Gastrocnemius medialis (tissue), 4 donors: Measurements from ENCODE around the gene MAPKAP1. TPM values are rescaled to one million over a fixed set of nuclear protein-coding genes. Genes with fewer than 3 reads are reported as not detected.

ENCODE experiments used
- ATAC-seq, 2 donors: fragments of 150-250 bp; one replicate each; pipeline ENCODE4 v1.9.1; 2016
- DNase-seq, 2 donors: peaks; one replicate each; pipeline ENCODE4 v3.0.0-alpha.2; 2019
- H3K27ac ChIP-seq, 4 donors: fragments of 200-600 bp; sonication (generic); 1 replicate in 1 of 4; 2 replicates in 3 of 4; pipeline ENCODE4 v1.5.1; 2016 to 2018; ENCODE audit warnings: mild to moderate bottlenecking in 2 of 4, moderate library complexity in 1 of 4
- H3K27me3 ChIP-seq, 3 donors: fragments of 200-600 bp; sonication (generic) in 2 of 3; 1 replicate in 1 of 3; 2 replicates in 2 of 3; pipeline versions ENCODE4 v1.5.1 to v1.6.0; 2016 to 2019; ENCODE audit warnings: mild to moderate bottlenecking in 1 of 3, moderate library complexity in 1 of 3
- H3K36me3 ChIP-seq, 2 donors: fragments of 200-600 bp; sonication (generic) in 1 of 2; one replicate each; pipeline ENCODE4 v1.5.1; 2017 to 2018
- H3K4me1 ChIP-seq, 2 donors: fragments of 200-600 bp; sonication (generic) in 1 of 2; one replicate each; pipeline ENCODE4 v1.5.1; 2016 to 2017; ENCODE audit warnings: mild to moderate bottlenecking in 2 of 2
- H3K4me3 ChIP-seq, 4 donors: fragments of 200-600 bp; sonication (generic) in 3 of 4; 1 replicate in 1 of 4; 2 replicates in 3 of 4; pipeline ENCODE4 v1.5.1; 2016 to 2019; ENCODE audit warnings: mild to moderate bottlenecking in 2 of 4
- H3K9me3 ChIP-seq, 3 donors: fragments of 200-600 bp; sonication (generic) in 2 of 3; 1 replicate in 1 of 3; 2 replicates in 2 of 3; pipeline ENCODE4 v1.5.1; 2016 to 2019
- POLR2A ChIP-seq, 2 donors: fragments of 450-650 bp; IDR thresholded peaks; one replicate each; pipeline ENCODE4 v1.6.1; 2017; ENCODE audit warnings: antibody characterized with exemption in 2 of 2, mild to moderate bottlenecking in 2 of 2, moderate library complexity in 2 of 2
- in situ Hi-C, 4 donors: fragments of 200-750 bp; cut with MboI; loops; one replicate each; pipeline versions ENCODE4 v1.15.0 to v1.8.0; 2017; ENCODE audit warnings: low sequenced_read_pairs in 4 of 4
- intact Hi-C: fragments of 100-400 bp; cut with DNase I; formaldehyde crosslinking; loops from one replicate; pipeline ENCODE4 v1.15.1; 2023; ENCODE audit warnings: low total_unique reads
- total RNA-seq, 4 donors: library from RNA; depleted of rRNA; stranded (reverse); fragments of >200 nt; gene quantifications; one replicate each; pipeline versions ENCODE4 v1.1.0 to v1.2.3, GENCODE V29; 2016
- TF ChIP-seq, protein P1 (sequence below), 5 experiments: fragments of 450-650 bp in 3 of 5; fragments of 200-600 bp in 2 of 5; sonication (generic) in 2 of 5; IDR thresholded peaks in 4 of 5; conservative IDR thresholded peaks in 1 of 5; 1 replicate in 4 of 5; 2 replicates in 1 of 5; pipeline ENCODE4 v1.5.1; 2016 to 2019; ENCODE audit warnings: antibody characterized with exemption in 5 of 5, mild to moderate bottlenecking in 3 of 5, moderate library complexity in 3 of 5

The MAPKAP1 gene
- total RNA-seq, 4 donors from 2014 or later: 58.2 to 123 (median 104) TPM

DNA sequence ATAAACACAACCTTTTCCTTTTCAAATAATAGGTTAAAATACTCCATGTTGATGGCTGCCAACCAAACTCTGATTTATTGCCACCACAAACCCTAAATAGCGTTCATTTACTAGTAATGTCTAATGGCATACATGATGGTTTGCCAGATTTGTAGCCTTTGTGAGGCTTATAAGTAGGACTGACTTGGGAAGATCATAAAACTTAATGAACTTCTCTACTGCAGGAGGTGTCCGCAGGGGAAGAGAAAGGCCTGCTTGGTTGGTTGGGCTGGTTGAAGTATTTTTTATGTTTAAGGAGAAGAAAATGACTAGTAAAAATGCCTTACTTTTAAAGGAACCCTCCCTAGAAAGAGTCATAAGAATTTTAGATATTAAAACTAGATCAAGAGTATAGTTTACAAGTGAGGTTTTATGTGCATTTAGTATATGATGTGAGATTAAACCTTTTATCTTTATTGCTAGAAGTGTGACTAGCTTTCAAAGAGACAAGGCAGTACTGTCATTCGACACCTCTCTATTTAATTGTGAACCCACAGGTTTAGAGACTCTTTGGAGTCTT is 45.1 kb upstream of the MAPKAP1 start:
- in situ Hi-C loops: no loop called here
- DNase-seq (no peak), ATAC-seq (no peak)
- no peaks in the 10 kb centered on the region for H3K9me3 ChIP-seq
- H3K27ac ChIP-seq: no peak overlapping the region
- peaks cover 3 to 8% of the 10 kb centered on the region in 2 donors for H3K4me1 ChIP-seq
- no peak overlapping the region for H3K4me3 ChIP-seq
- H3K27me3 ChIP-seq: peaks cover 14 to 46% (median 33%) of the 10 kb centered on the region in 3 donors
- TF ChIP-seq POLR2A (IDR thresholded peaks at IDR 0.05): no peak
- TF ChIP-seq, protein P1, sequence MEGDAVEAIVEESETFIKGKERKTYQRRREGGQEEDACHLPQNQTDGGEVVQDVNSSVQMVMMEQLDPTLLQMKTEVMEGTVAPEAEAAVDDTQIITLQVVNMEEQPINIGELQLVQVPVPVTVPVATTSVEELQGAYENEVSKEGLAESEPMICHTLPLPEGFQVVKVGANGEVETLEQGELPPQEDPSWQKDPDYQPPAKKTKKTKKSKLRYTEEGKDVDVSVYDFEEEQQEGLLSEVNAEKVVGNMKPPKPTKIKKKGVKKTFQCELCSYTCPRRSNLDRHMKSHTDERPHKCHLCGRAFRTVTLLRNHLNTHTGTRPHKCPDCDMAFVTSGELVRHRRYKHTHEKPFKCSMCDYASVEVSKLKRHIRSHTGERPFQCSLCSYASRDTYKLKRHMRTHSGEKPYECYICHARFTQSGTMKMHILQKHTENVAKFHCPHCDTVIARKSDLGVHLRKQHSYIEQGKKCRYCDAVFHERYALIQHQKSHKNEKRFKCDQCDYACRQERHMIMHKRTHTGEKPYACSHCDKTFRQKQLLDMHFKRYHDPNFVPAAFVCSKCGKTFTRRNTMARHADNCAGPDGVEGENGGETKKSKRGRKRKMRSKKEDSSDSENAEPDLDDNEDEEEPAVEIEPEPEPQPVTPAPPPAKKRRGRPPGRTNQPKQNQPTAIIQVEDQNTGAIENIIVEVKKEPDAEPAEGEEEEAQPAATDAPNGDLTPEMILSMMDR (IDR thresholded peaks at IDR 0.05 in 4 of 5, conservative IDR thresholded peaks at IDR 0.05 in 1 of 5): no peak
- intact Hi-C loops: no loop called here
- H3K36me3 ChIP-seq: no peaks in the 10 kb centered on the region

DNA sequence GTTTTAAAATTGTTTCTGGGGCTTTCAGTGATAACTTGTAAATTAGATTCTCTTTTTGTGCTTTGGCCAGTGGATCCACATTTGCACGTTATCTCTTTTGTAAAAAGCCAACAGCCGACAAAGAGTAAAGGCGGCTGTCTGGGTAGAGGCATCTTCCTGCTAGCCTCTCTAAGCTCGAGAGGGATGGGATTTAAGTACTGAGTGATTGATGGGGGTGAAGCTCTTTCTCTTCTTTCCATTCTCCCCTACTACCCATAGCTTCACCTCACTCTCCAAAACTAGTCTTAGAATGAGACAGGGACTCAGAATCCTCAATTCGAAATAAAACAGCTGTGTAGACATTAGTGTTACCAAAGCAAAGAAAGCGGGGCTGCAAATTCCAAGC is 43.6 kb upstream of the MAPKAP1 start:
- no peak overlapping the region for H3K4me3 ChIP-seq
- H3K4me1 ChIP-seq: peaks cover 3 to 12% of the 10 kb centered on the region in 2 donors
- intact Hi-C loops (no loop called here), in situ Hi-C loops (no loop called here)
- DNase-seq (no peak), ATAC-seq (no peak)
- no peak overlapping the region for H3K27ac ChIP-seq
- no peak for TF ChIP-seq POLR2A (IDR thresholded peaks at IDR 0.05)
- H3K9me3 ChIP-seq: no peaks in the 10 kb centered on the region
- H3K27me3 ChIP-seq: peaks cover 14 to 46% (median 33%) of the 10 kb centered on the region in 3 donors
- no peaks in the 10 kb centered on the region for H3K36me3 ChIP-seq

DNA sequence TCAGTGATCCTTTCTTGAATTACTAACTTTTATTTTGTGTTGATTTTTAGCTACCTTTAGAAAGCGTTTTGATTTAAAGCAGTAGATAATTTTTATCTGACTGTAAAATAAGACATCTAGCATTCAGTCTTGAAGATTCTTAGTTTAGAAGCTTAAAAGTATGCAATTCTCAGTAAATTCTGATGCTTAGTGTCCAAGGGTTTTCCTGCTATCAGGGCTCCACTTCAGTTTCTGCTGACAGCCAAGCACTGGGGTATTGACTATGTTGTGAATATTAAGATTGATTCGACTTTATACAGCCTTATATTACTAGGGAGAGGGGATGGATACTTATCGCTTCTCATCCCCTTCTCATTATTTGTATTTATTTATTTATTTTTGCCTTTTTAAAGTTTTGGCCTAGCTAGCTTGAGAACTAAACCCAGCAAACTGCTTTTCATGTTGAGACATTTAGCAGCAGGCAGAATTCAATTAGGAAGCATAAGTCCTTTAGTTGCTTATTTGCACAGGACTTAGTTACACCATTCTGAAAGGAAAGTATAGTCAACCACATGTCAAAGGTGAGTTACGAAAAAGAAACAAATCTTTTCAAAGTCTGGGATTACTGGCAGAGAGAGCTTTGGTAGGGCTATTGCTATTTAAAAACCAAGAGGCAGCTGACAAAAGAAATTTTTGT is 43.1 kb upstream of the MAPKAP1 start:
- no peaks in the 10 kb centered on the region for H3K9me3 ChIP-seq
- intact Hi-C loops (no loop called here), in situ Hi-C loops (no loop called here)
- H3K4me1 ChIP-seq: peaks cover 3 to 15% of the 10 kb centered on the region in 2 donors
- no peaks in the 10 kb centered on the region for H3K36me3 ChIP-seq
- no peak for TF ChIP-seq POLR2A (IDR thresholded peaks at IDR 0.05)
- TF ChIP-seq, protein P1 (IDR thresholded peaks at IDR 0.05 in 4 of 5, conservative IDR thresholded peaks at IDR 0.05 in 1 of 5): no peak
- H3K27ac ChIP-seq: no peak overlapping the region
- DNase-seq: no peak
- H3K27me3 ChIP-seq: peaks cover 14 to 46% (median 33%) of the 10 kb centered on the region in 3 donors
- no peak for ATAC-seq
- no peak overlapping the region for H3K4me3 ChIP-seq

DNA sequence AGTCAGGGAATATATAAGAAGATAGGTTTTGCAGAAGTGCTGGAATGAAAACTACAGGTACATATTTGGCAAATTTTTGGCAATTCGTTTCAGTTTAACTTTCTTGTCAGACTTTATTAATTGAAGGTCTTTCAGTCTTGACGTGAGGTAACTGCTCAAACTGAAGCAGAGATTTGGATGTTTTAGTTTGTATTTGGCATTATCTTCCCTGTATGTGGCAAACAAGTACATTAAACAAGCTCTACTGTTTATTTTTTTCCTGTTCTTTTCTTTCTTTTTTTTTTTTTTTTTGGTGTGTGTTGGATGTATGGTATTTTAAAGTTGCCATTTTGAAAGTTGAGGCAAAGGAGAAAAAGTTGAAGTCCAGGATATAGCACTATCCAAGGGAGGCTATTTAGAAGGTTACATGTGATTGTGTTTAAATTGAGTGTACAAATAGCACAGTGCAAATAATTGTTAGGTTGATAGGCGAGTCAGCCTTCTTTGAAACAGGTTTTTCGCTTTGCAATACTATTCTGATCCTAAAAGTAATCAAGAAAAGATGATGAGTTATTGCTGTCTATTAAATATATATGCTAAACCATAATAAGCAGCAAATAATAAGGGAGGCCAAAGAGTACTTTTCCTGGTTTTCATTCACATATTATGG is 42.4 kb upstream of the MAPKAP1 start:
- H3K36me3 ChIP-seq: no peaks in the 10 kb centered on the region
- no peaks in the 10 kb centered on the region for H3K9me3 ChIP-seq
- H3K4me1 ChIP-seq: peaks cover 3 to 15% of the 10 kb centered on the region in 2 donors
- ATAC-seq: no peak
- no peak for DNase-seq
- intact Hi-C loops: no loop called here
- no peak overlapping the region for H3K27ac ChIP-seq
- H3K27me3 ChIP-seq: peaks cover 14 to 46% (median 33%) of the 10 kb centered on the region in 3 donors
- TF ChIP-seq, protein P1 (IDR thresholded peaks at IDR 0.05 in 4 of 5, conservative IDR thresholded peaks at IDR 0.05 in 1 of 5): no peak
- TF ChIP-seq POLR2A (IDR thresholded peaks at IDR 0.05): no peak
- no peak overlapping the region for H3K4me3 ChIP-seq
- in situ Hi-C loops: no loop called here

DNA sequence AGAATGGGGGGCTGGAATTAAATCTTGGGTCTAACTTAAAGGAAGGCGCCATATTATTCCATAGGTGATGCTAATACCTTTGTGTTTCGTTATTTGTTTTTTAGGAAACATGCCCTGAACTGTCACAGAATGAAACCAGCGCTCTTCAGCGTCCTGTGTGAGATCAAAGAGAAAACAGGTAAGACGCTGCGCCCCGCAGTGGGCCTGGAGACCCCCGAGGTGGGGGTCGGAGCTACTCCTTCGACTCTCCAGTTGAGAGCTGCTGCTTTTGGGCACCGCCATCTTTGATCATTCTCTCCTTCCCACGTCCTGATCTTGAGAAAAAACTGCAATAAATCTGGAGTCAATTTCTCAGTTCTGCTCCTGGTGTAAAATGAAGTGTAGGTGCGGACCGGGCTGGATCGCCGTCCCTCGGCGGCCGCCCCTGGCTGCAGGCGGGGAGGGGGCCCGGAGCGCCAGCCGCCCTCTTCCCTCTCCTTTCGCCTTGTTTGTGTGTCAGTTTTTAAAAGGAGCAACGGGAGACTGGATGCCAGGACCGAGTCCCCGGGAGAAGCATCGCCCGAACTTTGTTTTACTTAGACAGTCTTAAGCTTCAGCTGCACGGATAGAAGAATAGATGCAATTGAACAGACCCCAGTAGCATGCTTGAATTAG is 41.6 kb upstream of the MAPKAP1 start:
- H3K36me3 ChIP-seq: no peaks in the 10 kb centered on the region
- peaks cover 14 to 46% (median 33%) of the 10 kb centered on the region in 3 donors for H3K27me3 ChIP-seq
- TF ChIP-seq, protein P1 (IDR thresholded peaks at IDR 0.05 in 4 of 5, conservative IDR thresholded peaks at IDR 0.05 in 1 of 5): no peak
- no peak for TF ChIP-seq POLR2A (IDR thresholded peaks at IDR 0.05)
- no peaks in the 10 kb centered on the region for H3K9me3 ChIP-seq
- intact Hi-C loops: no loop called here
- peaks cover 3 to 15% of the 10 kb centered on the region in 2 donors for H3K4me1 ChIP-seq
- peak overlapping the region; percentile 50 to 78 (median 74) for H3K4me3 ChIP-seq
- DNase-seq (no peak), ATAC-seq (no peak)
- in situ Hi-C loops: no loop called here
- H3K27ac ChIP-seq: peak overlapping the region in 2 of 4 donors; percentile 10 to 64
